SH-SY5Y (cell line): Measurements from ENCODE around the gene PBX3.

Experiments
- GATA2 ChIP-seq: IDR thresholded peaks from 2 replicates; pipeline ENCODE4 v1.6.1; 2011; ENCODE audit warnings: mild to moderate bottlenecking, low read depth, low read length
- GATA3 ChIP-seq: IDR thresholded peaks from 2 replicates; pipeline ENCODE4 v1.6.1; 2011; ENCODE audit warnings: low read depth, mild to moderate bottlenecking, low read length, moderate library complexity

GRCh38 chr9:125973547-125973946 is 226.4 kb downstream of the PBX3 start:
- TF ChIP-seq GATA2: no peak
- TF ChIP-seq GATA3: no peak
